Measurements from ENCODE around the gene ARFGAP2. TPM values are rescaled to one million over a fixed set of nuclear protein-coding genes. Genes with fewer than 3 reads are reported as not detected.

ARFGAP2 gene
- total RNA-seq, 1 experiment from 2014 or later: 73.5 TPM

DNA sequence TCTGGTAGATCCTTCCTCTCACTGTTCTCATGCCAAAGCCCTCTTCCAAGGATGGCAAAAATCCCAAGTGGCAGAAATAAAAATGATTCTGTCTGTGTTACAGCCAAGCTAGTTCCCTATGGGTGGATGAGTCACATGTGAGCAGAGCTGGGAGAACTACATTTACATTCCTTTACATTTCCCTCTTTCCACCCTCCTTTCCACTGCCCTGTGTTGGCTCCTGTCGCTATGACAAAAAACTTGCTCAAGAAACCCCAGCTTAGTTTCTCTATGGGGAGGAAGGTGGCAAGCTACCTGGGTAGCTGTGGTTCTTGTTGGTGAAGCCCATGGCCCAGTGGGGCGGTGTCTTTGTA, 27.9 kb upstream of the ARFGAP2 start:
- no peak for TF ChIP-seq CEBPB (IDR thresholded peaks at IDR 0.05; ENCODE audit: low read depth)
- no peak for TF ChIP-seq POLR2AphosphoS5 (IDR thresholded peaks at IDR 0.05; ENCODE audit: low read depth, low read length)
- TF ChIP-seq, protein P1, sequence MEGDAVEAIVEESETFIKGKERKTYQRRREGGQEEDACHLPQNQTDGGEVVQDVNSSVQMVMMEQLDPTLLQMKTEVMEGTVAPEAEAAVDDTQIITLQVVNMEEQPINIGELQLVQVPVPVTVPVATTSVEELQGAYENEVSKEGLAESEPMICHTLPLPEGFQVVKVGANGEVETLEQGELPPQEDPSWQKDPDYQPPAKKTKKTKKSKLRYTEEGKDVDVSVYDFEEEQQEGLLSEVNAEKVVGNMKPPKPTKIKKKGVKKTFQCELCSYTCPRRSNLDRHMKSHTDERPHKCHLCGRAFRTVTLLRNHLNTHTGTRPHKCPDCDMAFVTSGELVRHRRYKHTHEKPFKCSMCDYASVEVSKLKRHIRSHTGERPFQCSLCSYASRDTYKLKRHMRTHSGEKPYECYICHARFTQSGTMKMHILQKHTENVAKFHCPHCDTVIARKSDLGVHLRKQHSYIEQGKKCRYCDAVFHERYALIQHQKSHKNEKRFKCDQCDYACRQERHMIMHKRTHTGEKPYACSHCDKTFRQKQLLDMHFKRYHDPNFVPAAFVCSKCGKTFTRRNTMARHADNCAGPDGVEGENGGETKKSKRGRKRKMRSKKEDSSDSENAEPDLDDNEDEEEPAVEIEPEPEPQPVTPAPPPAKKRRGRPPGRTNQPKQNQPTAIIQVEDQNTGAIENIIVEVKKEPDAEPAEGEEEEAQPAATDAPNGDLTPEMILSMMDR (IDR thresholded peaks at IDR 0.05 in 2 of 3, conservative IDR thresholded peaks at IDR 0.05 in 1 of 3; ENCODE audit: borderline replicate concordance in 1 of 3, insufficient read depth in 1 of 3, low read depth in 2 of 3, low read length in 2 of 3): no peak
- DNase-seq (ENCODE audit: low read depth, low spot score) (no peak), ATAC-seq (no peak)
- ChIA-PET CTCF (no interaction called here), RAD21 (ENCODE audit: low non-redundant PET in 1 of 2, low total read pairs in 2 of 2, uncharacterized antibody in 2 of 2, unreplicated experiment in 2 of 2) (no interaction called here), POLR2A (interaction anchor here (0.7 to 1.2 kb wide), 2 partner anchors 10 to 42 kb away, joined by 3 to 7 read pairs; partner anchors contain the start of gene DDB2)
- Histone ChIP-seq H3K27ac (ENCODE audit: low read depth, low read length) (no peak overlapping the region), H4K20me1 (ENCODE audit: insufficient read depth) (no peaks in the 10 kb centered on the region), H3K4me3 (replicated peaks in 1 of 2; ENCODE audit: low read depth in 1 of 2, low read length in 2 of 2) (no peak overlapping the region), H3K4me2 (ENCODE audit: low read length) (no peak overlapping the region), H3K79me2 (ENCODE audit: insufficient read depth, low read length) (no peaks in the 10 kb centered on the region), H3K9me3 (ENCODE audit: control insufficient read depth in 1 of 2, insufficient read depth in 1 of 2, low read depth in 1 of 2, low read length in 2 of 2) (no peaks in the 10 kb centered on the region), H3K4me1 (ENCODE audit: control insufficient read depth in 1 of 2, insufficient read depth in 2 of 2, low read length in 2 of 2) (peaks cover 0 to 7% of the 10 kb centered on the region in 2 experiments; a peak in 2 of 4 replicates), H3K36me3 (ENCODE audit: control insufficient read depth in 1 of 2, insufficient read depth in 2 of 2, low read length in 2 of 2) (no peaks in the 10 kb centered on the region), H2AFZ (ENCODE audit: low read depth, low read length, poor library complexity, severe bottlenecking) (no peak overlapping the region), H3K27me3 (ENCODE audit: insufficient read depth, low read length) (no peaks in the 10 kb centered on the region), H3K9ac (ENCODE audit: low read length) (no peak overlapping the region), H3K9me2 (ENCODE audit: insufficient read depth) (no peaks in the 10 kb centered on the region)
- BruUV-seq (replicated peaks): no TSS peak
- intact Hi-C loops (cut with micrococcal nuclease): no loop called here

DNA sequence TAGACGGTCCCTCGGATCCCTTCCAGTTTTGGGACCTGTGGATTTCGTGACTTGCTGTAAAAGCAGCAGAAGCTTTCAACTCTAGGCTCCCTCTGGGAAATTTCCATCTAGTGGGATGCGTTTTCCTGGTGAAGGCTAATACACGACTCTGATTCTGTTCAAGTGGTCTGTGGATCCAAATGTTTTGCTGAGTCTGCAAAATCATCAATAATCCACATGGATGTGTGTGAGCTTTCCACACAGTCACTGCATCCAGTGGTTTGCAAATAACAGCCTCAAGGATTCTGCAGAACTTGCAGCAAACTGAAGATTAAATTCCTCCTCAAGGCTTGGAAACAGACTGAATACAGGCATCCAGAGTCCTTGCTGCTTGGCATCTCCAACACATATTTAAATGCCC, 25.9 kb upstream of the ARFGAP2 start:
- Histone ChIP-seq H3K9me3 (ENCODE audit: control insufficient read depth in 1 of 2, insufficient read depth in 1 of 2, low read depth in 1 of 2, low read length in 2 of 2) (no peaks in the 10 kb centered on the region), H3K27ac (ENCODE audit: low read depth, low read length) (no peak overlapping the region), H3K79me2 (ENCODE audit: insufficient read depth, low read length) (no peaks in the 10 kb centered on the region), H3K36me3 (ENCODE audit: control insufficient read depth in 1 of 2, insufficient read depth in 2 of 2, low read length in 2 of 2) (no peaks in the 10 kb centered on the region), H4K20me1 (ENCODE audit: insufficient read depth) (no peaks in the 10 kb centered on the region), H3K9me2 (ENCODE audit: insufficient read depth) (no peaks in the 10 kb centered on the region), H2AFZ (ENCODE audit: low read depth, low read length, poor library complexity, severe bottlenecking) (no peak overlapping the region), H3K4me2 (ENCODE audit: low read length) (no peak overlapping the region), H3K4me1 (ENCODE audit: control insufficient read depth in 1 of 2, insufficient read depth in 2 of 2, low read length in 2 of 2) (peaks cover 0 to 6% of the 10 kb centered on the region in 2 experiments; a peak in 2 of 4 replicates), H3K9ac (ENCODE audit: low read length) (no peak overlapping the region), H3K4me3 (replicated peaks in 1 of 2; ENCODE audit: low read depth in 1 of 2, low read length in 2 of 2) (no peak overlapping the region), H3K27me3 (ENCODE audit: insufficient read depth, low read length) (no peaks in the 10 kb centered on the region)
- no peak for DNase-seq (ENCODE audit: low read depth, low spot score)
- ChIA-PET CTCF (no interaction called here), RAD21 (ENCODE audit: low non-redundant PET in 1 of 2, low total read pairs in 2 of 2, uncharacterized antibody in 2 of 2, unreplicated experiment in 2 of 2) (no interaction called here), POLR2A (no interaction called here)
- ATAC-seq: no peak
- intact Hi-C loops (cut with micrococcal nuclease): no loop called here
- TF ChIP-seq TCF7L2 (IDR thresholded peaks at IDR 0.05; ENCODE audit: borderline replicate concordance, extremely low read depth, insufficient read depth, insufficient read length) (no peak), ZNF274 (IDR thresholded peaks at IDR 0.05; ENCODE audit: low read depth, low read length) (no peak), ELF1 (IDR thresholded peaks at IDR 0.05; ENCODE audit: borderline replicate concordance, low read depth) (no peak), FOSL1 (IDR thresholded peaks at IDR 0.05; ENCODE audit: low read depth) (no peak), POLR2AphosphoS5 (IDR thresholded peaks at IDR 0.05; ENCODE audit: low read depth, low read length) (no peak)
- TF ChIP-seq, protein P1 (IDR thresholded peaks at IDR 0.05 in 2 of 3, conservative IDR thresholded peaks at IDR 0.05 in 1 of 3; ENCODE audit: borderline replicate concordance in 1 of 3, insufficient read depth in 1 of 3, low read depth in 2 of 3, low read length in 2 of 3): no peak
- no TSS peak for BruUV-seq (replicated peaks)
